Fibroblast of upper back skin (primary cell): Measurements from ENCODE around the gene PCBP3.

Experiments used
- DNase-seq: peaks from one replicate; pipeline ENCODE4 v3.0.0-alpha.2; 2013

PCBP3 gene

DNA sequence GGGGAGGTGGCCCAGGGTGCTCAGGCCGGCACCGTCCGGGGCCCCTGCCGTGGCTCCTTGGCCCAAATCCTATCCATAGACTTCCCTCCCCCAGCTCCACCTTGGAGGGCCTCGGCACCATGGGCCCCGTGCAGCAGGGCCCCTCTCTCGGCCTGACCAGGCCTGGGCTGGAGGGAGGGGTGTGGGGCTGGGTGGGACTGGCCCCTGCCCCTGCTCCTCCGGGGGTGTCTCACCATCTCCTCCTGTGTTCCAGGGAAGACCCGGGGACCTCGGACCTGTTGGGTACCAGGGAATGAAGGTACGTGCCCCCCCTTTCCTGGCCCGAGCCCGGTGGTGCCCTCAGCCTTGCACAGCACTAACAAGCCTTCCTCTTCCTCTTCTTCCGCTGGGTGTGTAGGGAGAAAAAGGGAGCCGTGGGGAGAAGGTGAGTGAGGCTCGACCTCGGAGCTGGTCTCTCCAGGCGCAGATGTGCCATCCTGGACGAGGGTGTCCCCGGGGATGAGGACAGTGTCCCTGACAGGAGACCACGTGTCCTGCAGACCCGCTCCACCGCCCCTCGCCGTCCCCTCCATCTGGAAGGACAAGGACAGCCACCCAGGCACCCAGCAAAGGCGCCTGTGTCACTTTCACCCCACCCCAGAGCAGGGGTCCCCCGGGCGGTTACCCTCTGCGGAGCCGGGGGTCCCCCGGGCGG lies 346.0 kb downstream of the PCBP3 start:
- DNase-seq, result no peak

DNA sequence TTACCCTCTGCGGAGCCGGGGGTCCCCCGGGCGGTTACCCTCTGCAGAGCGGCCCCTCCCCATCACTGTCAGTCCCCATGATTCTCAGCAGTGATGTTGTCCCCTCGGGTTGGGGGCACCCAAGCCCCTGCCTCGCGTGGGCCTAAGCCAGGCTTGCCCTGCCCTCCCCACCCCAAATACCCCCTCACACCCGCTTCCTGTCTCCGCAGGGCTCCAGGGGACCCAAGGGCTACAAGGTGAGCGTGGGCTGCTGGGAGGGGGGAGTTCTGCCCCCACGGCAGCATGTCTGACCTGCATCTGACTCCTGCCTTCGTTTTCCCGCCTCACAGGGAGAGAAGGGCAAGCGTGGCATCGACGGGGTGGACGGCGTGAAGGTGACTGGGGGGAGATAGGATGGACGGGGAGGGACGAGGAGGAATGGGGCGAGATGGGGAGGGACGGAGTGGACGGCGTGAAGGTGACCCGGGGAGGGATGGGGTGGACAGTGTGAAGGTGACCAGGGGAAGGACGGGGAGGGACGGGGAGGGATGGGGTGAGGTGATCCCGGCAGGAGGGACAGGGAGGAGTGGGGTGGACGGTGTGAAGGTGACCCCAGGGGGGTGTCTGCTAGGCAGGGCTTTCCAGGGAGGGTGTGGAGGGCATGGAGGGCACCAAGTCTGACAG lies 346.7 kb downstream of the PCBP3 start:
- no peak for DNase-seq

DNA sequence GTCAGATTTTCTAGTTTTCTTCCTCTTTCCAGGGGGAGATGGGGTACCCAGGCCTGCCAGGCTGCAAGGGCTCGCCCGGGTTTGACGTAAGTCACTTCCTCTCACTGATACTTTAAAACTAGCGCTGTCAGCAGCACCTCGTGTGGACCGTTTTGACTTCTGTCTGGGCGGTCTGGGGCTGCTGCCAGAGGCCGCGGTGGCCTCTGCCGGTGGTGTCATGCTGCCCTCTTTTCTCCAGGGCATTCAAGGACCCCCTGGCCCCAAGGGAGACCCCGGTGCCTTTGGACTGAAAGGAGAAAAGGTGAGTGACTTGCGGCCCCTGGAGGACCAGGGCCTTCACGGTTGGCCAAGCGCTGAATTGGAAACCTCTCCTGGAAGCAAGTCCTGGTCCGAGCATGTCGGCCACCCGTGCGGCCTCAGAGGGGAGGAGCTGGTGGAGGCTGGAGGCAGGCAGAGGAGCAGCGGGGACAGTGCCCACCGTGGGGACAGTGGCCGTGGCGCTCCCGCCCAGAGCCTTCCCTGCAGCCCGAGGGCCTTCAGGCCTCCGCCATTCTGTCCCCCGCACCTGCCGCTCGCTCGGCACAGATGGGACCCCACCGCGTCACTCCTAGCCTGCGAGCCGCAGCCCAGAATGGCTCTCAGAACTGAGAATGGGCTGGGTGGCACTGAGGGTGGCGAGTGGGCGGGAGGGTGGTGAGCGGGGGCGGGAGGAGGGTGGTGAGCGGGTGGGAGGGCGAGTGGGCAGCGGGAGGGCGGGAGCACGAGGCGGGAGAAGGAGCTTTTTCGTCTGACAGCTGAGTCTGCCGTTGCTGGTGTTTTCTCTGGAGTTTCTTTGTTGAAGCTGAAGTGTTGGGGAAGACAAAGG lies 347.4 kb downstream of the PCBP3 start:
- no peak for DNase-seq

DNA sequence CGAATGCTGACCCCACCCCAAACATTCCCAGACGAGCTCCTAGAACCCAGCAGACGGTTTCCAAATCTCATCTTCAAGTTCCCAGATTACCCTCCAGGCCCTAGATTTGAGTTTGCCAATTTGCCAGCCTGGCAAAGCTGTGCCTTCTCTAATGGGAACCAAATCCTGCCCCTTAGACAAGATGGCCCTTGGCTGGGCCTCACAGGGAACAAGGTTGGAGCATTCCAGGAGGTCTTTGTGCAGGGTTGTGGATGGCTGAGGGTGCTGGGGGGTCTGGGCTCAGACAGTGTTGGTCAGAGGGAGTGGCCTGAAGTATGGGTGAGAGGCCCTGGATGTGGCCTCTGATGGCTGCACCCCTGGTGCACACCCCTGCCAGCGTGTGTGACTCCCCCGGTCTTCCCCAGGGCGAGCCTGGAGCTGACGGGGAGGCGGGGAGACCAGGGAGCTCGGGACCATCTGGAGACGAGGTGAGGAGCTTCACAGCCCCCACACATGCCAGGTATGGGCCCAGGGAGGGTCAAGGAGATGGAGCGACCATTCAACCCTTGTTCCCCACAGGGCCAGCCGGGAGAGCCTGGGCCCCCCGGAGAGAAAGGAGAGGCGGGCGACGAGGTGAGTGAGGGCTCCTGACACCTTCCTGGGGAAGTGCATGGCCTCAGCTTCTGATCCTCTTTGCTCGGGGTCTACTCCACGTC lies 348.2 kb downstream of the PCBP3 start:
- DNase-seq, result no peak
